GM18526 (cell line): Measurements from ENCODE around the gene NEURL4.

Source experiments
- POLR2A ChIP-seq: IDR thresholded peaks from 3 replicates; pipeline ENCODE4 v1.6.1; 2011; ENCODE audit not compliant: insufficient read length; ENCODE audit errors: extremely low read depth

Gene NEURL4

DNA sequence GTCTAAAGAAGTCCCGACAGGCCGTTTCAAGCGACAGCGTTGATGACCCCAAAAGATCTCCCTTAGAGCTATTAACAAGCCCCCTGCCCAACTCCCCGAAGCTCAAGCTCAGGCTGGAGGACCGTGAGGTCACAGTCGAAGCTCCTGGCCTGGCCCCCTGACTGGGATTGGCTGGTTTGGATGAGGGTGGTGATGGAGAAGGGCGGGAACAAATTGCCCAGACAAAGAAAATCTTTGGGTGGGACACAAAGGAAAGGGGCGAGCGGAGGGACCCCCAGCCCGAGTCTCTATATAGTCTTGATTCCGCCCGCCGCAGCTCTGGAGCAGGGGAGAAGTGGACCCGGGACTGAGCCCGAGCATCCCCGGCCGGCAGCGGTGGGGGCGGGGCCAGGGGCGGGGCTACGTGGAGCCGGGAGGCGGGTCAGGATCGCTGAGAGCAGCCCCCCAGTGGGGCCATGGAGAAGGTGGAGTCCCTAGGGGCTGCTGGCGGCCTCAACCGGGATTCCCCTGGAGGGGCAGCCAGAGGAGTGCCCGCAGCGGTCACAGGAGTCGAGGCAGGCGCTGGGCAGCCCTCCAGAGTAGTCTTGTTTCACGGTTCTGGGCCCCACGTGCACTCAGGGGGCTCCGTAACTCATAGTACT is 982 bp upstream of the NEURL4 start:
- peak; percentile 24 for TF ChIP-seq POLR2A

GRCh38 chr17:7329374-7329996 is 350 bp upstream of the NEURL4 start:
- TF ChIP-seq POLR2A: peak; percentile 60

DNA sequence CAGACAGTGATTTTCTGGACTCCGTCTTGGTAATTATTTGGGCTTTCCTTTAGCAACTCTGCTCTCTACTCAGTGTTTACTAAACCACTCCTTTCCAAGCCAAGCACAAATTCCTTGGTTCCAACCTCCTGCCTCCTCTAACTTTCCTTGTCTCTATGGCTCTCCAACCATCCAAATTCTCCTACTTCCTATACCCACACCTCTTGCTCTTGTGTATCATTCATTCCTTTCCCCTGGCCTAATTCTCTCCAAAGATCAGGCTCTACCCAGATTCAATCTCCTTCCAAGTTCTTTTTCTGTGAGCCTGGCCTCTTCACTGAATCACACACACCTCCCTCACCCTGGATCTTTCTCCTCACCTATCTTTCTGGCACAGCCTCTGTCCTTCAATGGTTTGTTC is 1.1 kb downstream of the NEURL4 start:
- TF ChIP-seq POLR2A: no peak

DNA sequence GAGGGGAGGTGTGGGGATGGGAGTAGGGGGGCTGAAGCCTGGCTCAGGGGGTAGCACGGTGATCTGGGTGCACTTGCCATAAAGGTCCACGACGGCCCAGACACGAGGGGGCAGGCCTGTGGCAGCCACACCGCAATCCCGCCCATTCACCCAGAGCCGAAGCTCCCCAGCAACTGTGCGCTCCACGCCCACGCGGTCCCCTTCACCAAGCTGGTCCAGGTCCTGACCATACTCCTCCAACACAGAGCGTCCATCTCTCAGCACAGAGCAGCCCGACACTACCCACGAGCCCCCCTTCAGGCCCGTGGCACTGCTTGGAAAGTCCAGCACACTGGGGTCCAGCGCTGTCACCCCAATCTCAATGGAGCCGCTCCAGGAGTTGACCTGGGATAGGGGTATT is 1.6 kb downstream of the NEURL4 start:
- no peak for TF ChIP-seq POLR2A

- no peak for TF ChIP-seq POLR2A
These were observed 2.1 kb downstream of the NEURL4 start for GRCh38 chr17:7327056-7327455.

- TF ChIP-seq POLR2A: no peak
These were observed 2.9 kb downstream of the NEURL4 start for GRCh38 chr17:7326186-7326585.

DNA sequence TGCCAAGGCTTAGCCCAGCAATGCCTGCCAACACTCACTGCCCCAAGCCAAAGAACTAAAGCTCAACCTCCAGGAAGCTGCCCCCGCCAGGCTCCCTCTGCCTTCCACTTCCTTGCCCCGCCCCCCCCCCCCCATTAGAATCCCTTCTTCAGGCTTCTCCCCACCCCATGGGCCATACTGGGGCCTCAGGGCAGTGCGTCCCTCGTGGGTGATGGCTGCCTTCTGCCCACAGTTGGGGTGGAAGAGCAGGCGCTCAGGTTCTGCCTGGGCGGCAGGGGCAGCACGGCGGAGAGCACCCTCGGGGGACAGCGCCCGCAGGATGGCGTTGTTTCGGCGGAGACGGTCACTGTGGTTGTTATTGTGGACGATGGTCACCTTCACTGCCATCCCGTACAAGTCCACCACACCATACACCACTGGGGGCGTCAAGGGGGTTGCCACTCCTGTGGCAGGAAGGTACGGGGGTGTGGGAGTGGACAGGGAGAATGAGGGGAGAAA is 4.1 kb downstream of the NEURL4 start:
- no peak for TF ChIP-seq POLR2A

- no peak for TF ChIP-seq POLR2A
These were observed 4.7 kb downstream of the NEURL4 start for GRCh38 chr17:7324438-7324779.

- TF ChIP-seq POLR2A: no peak
These were observed 5.3 kb downstream of the NEURL4 start for GRCh38 chr17:7323731-7324437.

DNA sequence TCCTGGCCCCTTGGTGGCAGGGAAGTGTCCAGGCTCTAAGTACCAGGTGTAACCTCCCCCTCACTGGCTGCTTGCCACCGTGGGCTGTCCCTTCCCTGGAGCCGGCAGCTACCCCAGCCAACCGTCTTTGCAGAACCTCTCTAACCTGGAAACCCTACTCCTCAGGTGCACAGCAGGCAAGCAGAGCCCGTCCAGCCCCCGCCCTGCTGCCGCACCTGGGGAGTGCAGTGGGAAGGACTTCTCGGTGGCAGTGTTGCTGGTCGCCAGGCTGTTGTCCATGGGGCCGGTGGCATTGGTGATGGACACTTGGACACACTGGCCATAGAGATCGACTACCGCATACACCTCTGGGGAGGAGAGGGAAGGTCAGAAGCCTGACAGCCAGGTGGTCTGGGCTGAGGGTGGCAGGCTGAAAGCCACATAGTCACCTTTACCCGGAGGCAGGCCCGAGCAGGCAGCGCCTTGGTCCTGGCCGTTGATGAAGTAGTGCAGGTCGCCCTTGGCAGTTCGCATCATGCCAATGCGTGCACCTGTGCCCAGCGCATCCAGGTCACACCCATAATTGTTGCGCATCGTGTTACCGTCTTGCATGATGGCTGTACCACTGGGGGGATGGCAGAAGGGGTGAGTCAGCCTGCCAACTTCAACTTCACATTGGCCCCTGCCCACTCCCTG is 6.5 kb downstream of the NEURL4 start:
- no peak for TF ChIP-seq POLR2A

GRCh38 chr17:7321466-7321865 is 7.7 kb downstream of the NEURL4 start:
- no peak for TF ChIP-seq POLR2A

GRCh38 chr17:7318121-7318860 is 10.8 kb downstream of the NEURL4 start:
- TF ChIP-seq POLR2A: no peak

DNA sequence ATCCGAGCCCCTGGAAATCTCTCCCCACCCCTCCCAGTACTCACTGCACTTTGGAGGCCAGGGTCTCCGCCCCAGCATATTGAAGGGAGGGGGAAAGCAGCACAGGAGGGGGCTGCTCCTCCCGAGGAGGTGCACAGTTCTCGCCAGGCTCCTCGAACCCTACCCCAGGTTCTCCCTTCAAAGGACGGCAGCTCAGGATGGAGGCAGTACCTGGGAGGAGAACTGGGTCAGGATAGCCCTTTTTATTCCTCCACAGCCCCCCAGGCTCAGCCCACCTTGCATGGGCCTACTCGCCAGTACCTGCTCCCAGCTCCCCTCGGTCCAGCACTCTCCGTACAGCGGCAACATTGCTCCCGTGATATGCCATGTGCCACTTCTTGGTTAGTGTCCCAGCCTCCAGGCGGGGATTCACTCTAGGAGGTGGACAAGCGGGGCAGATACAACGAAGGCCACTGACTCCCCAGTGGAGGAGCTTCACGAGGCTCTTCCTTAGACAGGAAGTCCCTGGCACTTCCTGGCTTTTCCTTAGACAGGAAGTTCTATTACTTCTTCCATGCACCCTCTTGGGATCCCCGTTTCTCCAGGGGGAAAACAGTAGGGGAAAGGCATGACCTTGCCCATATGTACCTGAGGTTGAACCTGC is 11.9 kb downstream of the NEURL4 start:
- no peak for TF ChIP-seq POLR2A

DNA sequence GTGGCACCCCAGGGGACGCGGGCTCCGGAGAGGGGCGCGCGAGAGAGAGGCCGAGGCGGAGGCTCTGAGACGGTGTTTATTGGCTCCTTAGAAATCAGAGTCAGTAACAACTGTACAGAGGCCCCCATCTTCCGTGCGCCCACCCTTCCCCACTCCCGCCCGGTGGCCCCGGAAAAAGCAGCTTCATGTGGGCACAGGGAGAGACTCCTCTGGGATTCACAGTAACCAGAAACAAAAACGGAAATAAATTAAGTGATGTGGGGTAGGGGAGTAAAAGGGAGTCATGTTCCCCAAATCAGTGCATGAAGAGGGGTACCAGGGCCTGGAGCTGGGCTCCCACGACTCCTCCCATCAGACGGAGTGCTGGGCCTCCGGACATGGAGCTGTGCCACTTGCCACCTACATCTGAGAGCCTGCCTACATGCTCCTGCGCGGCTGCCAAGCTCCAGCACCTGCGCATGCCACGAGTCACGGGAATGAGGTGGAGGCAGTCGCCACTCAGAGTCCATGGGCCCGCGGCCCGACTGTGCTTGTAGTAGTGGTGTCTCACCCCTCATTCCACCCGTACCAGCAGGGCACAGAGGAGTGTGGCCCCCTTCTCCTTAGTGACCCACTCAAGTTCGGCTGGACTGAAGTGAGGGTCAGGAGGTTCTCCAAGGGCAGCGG is 13.4 kb downstream of the NEURL4 start:
- no peak for TF ChIP-seq POLR2A

DNA sequence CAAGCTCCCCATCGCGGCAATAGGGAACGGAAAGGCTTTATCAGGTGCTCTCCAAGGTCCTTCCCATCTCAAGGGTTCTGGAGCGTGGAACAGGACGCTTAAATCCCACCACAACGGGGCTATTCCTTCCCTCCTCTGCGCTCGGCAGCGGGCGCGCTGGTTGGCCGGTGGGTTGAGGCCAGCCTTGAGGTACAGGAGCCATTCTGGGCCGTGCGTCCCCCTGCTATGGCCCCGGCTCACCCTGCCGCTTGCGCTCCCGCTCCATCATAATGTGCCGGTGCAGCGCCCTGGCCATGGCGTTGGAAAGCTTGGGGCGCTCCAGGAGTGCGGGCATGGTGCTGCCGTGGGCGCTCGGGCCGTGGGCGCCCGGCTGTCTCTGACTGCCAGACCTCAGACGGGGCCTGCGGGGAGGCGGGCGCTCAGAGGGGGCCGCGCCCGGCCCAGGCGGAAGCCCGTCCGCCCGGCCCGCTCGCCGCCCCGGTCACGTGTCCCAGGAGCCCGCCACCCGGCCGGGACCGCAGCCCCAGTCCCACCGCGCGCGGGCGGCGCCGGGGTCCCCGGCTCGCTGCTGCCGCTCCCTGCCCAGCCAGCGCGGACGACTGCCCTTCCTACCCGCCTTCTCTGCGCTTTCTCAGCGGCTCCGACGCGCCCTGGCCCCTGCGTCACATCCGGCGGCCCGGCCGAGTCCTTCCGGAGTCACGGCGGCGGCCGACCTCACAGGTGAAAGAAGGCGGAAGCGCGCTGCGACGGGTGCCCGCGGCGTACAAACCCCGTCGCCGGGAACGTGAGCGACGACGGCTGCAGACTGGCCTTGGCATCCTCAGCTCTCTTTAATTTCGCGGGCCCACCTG is 14.2 kb downstream of the NEURL4 start, which contains the start of gene GPS2:
TSS of gene GPS2 (minus strand) at position 642 of the 851 bp plus-strand sequence. CDS start at position 334, 308 bp downstream.
- peak; percentile 86 for TF ChIP-seq POLR2A
